ENCODE results near the gene TSPO.

The TSPO gene

GRCh38 chr22:43110927-43111623, 40.3 kb upstream of the TSPO start:
- no peak for TF ChIP-seq ZNF274 (IDR thresholded peaks at IDR 0.05; ENCODE audit: low read depth, low read length)
- TF ChIP-seq SUZ12 (IDR thresholded peaks at IDR 0.05; ENCODE audit: extremely low read depth, insufficient read depth, insufficient read length), result no peak
- TF ChIP-seq YY1 (IDR thresholded peaks at IDR 0.05; ENCODE audit: insufficient read depth, insufficient read length), result no peak
- H3K4me1 ChIP-seq (ENCODE audit: insufficient read depth, insufficient read length), result peaks cover 8% of the 10 kb centered on the region
- no peaks in the 10 kb centered on the region for H3K9me3 ChIP-seq (ENCODE audit: insufficient read depth, low read length)
- H3K27me3 ChIP-seq (ENCODE audit: insufficient read depth, insufficient read length), result peaks cover 14% of the 10 kb centered on the region
- H3K9ac ChIP-seq (ENCODE audit: insufficient read length, low read depth), result peak overlapping the region; percentile 86
- H3K4me3 ChIP-seq (ENCODE audit: insufficient read length, low read depth), result peak overlapping the region; percentile 81
- DNase-seq (ENCODE audit: low read depth, low spot score), result no peak
- H3K36me3 ChIP-seq (ENCODE audit: insufficient read depth, insufficient read length, low read length), result no peaks in the 10 kb centered on the region

GRCh38 chr22:43113526-43114251, 37.7 kb upstream of the TSPO start:
- TF ChIP-seq ZNF274 (IDR thresholded peaks at IDR 0.05; ENCODE audit: low read depth, low read length) (no peak), SUZ12 (IDR thresholded peaks at IDR 0.05; ENCODE audit: extremely low read depth, insufficient read depth, insufficient read length) (no peak), YY1 (IDR thresholded peaks at IDR 0.05; ENCODE audit: insufficient read depth, insufficient read length) (no peak)
- peaks cover 14% of the 10 kb centered on the region for H3K27me3 ChIP-seq (ENCODE audit: insufficient read depth, insufficient read length)
- no peak overlapping the region for H3K9ac ChIP-seq (ENCODE audit: insufficient read length, low read depth)
- no peaks in the 10 kb centered on the region for H3K36me3 ChIP-seq (ENCODE audit: insufficient read depth, insufficient read length, low read length)
- no peaks in the 10 kb centered on the region for H3K9me3 ChIP-seq (ENCODE audit: insufficient read depth, low read length)
- peaks cover 15% of the 10 kb centered on the region for H3K4me1 ChIP-seq (ENCODE audit: insufficient read depth, insufficient read length)
- DNase-seq (ENCODE audit: low read depth, low spot score), result no peak
- H3K4me3 ChIP-seq (ENCODE audit: insufficient read length, low read depth), result no peak overlapping the region

- Histone ChIP-seq H3K4me3 (ENCODE audit: insufficient read length, low read depth) (no peak overlapping the region), H3K4me1 (ENCODE audit: insufficient read depth, insufficient read length) (peaks cover 15% of the 10 kb centered on the region), H3K9me3 (ENCODE audit: insufficient read depth, low read length) (no peaks in the 10 kb centered on the region), H3K36me3 (ENCODE audit: insufficient read depth, insufficient read length, low read length) (no peaks in the 10 kb centered on the region), H3K27me3 (ENCODE audit: insufficient read depth, insufficient read length) (peaks cover 14% of the 10 kb centered on the region), H3K9ac (ENCODE audit: insufficient read length, low read depth) (no peak overlapping the region)
- no peak for DNase-seq (ENCODE audit: low read depth, low spot score)
- TF ChIP-seq SUZ12 (IDR thresholded peaks at IDR 0.05; ENCODE audit: extremely low read depth, insufficient read depth, insufficient read length), result no peak
- TF ChIP-seq YY1 (IDR thresholded peaks at IDR 0.05; ENCODE audit: insufficient read depth, insufficient read length), result no peak
- TF ChIP-seq ZNF274 (IDR thresholded peaks at IDR 0.05; ENCODE audit: low read depth, low read length), result no peak
These were observed 36.4 kb upstream of the TSPO start for GRCh38 chr22:43114958-43115357.

GRCh38 chr22:43116932-43117331, 34.4 kb upstream of the TSPO start:
- no peak for DNase-seq (ENCODE audit: low read depth, low spot score)
- H3K9ac ChIP-seq (ENCODE audit: insufficient read length, low read depth), result no peak overlapping the region
- TF ChIP-seq YY1 (IDR thresholded peaks at IDR 0.05; ENCODE audit: insufficient read depth, insufficient read length), result no peak
- TF ChIP-seq ZNF274 (IDR thresholded peaks at IDR 0.05; ENCODE audit: low read depth, low read length), result no peak
- no peak for TF ChIP-seq SUZ12 (IDR thresholded peaks at IDR 0.05; ENCODE audit: extremely low read depth, insufficient read depth, insufficient read length)
- peaks cover 14% of the 10 kb centered on the region for H3K4me1 ChIP-seq (ENCODE audit: insufficient read depth, insufficient read length)
- H3K36me3 ChIP-seq (ENCODE audit: insufficient read depth, insufficient read length, low read length), result no peaks in the 10 kb centered on the region
- H3K4me3 ChIP-seq (ENCODE audit: insufficient read length, low read depth), result no peak overlapping the region
- no peaks in the 10 kb centered on the region for H3K9me3 ChIP-seq (ENCODE audit: insufficient read depth, low read length)
- peaks cover 1% of the 10 kb centered on the region for H3K27me3 ChIP-seq (ENCODE audit: insufficient read depth, insufficient read length)

GRCh38 chr22:43118024-43118849, 33.1 kb upstream of the TSPO start:
- Histone ChIP-seq H3K9me3 (ENCODE audit: insufficient read depth, low read length) (no peaks in the 10 kb centered on the region), H3K9ac (ENCODE audit: insufficient read length, low read depth) (peak overlapping the region; percentile 10), H3K27me3 (ENCODE audit: insufficient read depth, insufficient read length) (no peaks in the 10 kb centered on the region), H3K4me3 (ENCODE audit: insufficient read length, low read depth) (no peak overlapping the region), H3K36me3 (ENCODE audit: insufficient read depth, insufficient read length, low read length) (no peaks in the 10 kb centered on the region), H3K4me1 (ENCODE audit: insufficient read depth, insufficient read length) (peaks cover 14% of the 10 kb centered on the region)
- DNase-seq (ENCODE audit: low read depth, low spot score), result no peak
- TF ChIP-seq YY1 (IDR thresholded peaks at IDR 0.05; ENCODE audit: insufficient read depth, insufficient read length) (no peak), SUZ12 (IDR thresholded peaks at IDR 0.05; ENCODE audit: extremely low read depth, insufficient read depth, insufficient read length) (no peak), ZNF274 (IDR thresholded peaks at IDR 0.05; ENCODE audit: low read depth, low read length) (no peak)

GRCh38 chr22:43118953-43119458, 32.4 kb upstream of the TSPO start:
- Histone ChIP-seq H3K4me1 (ENCODE audit: insufficient read depth, insufficient read length) (peaks cover 14% of the 10 kb centered on the region), H3K9me3 (ENCODE audit: insufficient read depth, low read length) (no peaks in the 10 kb centered on the region), H3K36me3 (ENCODE audit: insufficient read depth, insufficient read length, low read length) (no peaks in the 10 kb centered on the region), H3K27me3 (ENCODE audit: insufficient read depth, insufficient read length) (no peaks in the 10 kb centered on the region), H3K9ac (ENCODE audit: insufficient read length, low read depth) (peak overlapping the region; percentile 10), H3K4me3 (ENCODE audit: insufficient read length, low read depth) (no peak overlapping the region)
- TF ChIP-seq YY1 (IDR thresholded peaks at IDR 0.05; ENCODE audit: insufficient read depth, insufficient read length) (no peak), ZNF274 (IDR thresholded peaks at IDR 0.05; ENCODE audit: low read depth, low read length) (no peak), SUZ12 (IDR thresholded peaks at IDR 0.05; ENCODE audit: extremely low read depth, insufficient read depth, insufficient read length) (no peak)
- no peak for DNase-seq (ENCODE audit: low read depth, low spot score)

Data from NT2/D1 (cell line).